ENCODE measurements around the gene RANBP3.
A peak's percentile ranks its signal among the peaks of the same experiment; 100 is the strongest.
"Not testable (repeated sequence)": the region's sequence is repeated elsewhere in the genome, so short reads cannot be mapped to it uniquely, and the experiment has no call there.

RANBP3 gene

GRCh38 chr19:5996623-5997320 is 18.8 kb upstream of the RANBP3 start:
- TF ChIP-seq POLR2A (IDR thresholded peaks at IDR 0.05; ENCODE audit: low read depth, low read length): no peak
- DNase-seq (ENCODE audit: insufficient read length, low spot score) (no peak), FAIRE-seq (no peak)

GRCh38 chr19:5996102-5996501 is 18.2 kb upstream of the RANBP3 start:
- no peak for TF ChIP-seq POLR2A (IDR thresholded peaks at IDR 0.05; ENCODE audit: low read depth, low read length)
- no peak for FAIRE-seq

GRCh38 chr19:5995606-5996005 is 17.7 kb upstream of the RANBP3 start:
- FAIRE-seq (no peak), DNase-seq (ENCODE audit: insufficient read length, low spot score) (no peak)
- no peak for TF ChIP-seq POLR2A (IDR thresholded peaks at IDR 0.05; ENCODE audit: low read depth, low read length)

More at GRCh38 chr19:5996102-5996501, 18.2 kb upstream of the RANBP3 start:
- no peak for DNase-seq (ENCODE audit: insufficient read length, low spot score)

GRCh38 chr19:5994405-5995165 is 16.6 kb upstream of the RANBP3 start:
- no peak for FAIRE-seq
- no peak for TF ChIP-seq POLR2A (IDR thresholded peaks at IDR 0.05; ENCODE audit: low read depth, low read length)
- DNase-seq (ENCODE audit: insufficient read length, low spot score): no peak

- no peak for TF ChIP-seq POLR2A (IDR thresholded peaks at IDR 0.05; ENCODE audit: low read depth, low read length)
- FAIRE-seq (no peak), DNase-seq (ENCODE audit: insufficient read length, low spot score) (no peak)
These were observed 15.9 kb upstream of the RANBP3 start for GRCh38 chr19:5993648-5994358.

- FAIRE-seq (no peak), DNase-seq (ENCODE audit: insufficient read length, low spot score) (no peak)
- TF ChIP-seq POLR2A (IDR thresholded peaks at IDR 0.05; ENCODE audit: low read depth, low read length): no peak
These were observed 15.3 kb upstream of the RANBP3 start for GRCh38 chr19:5993201-5993600.

- TF ChIP-seq POLR2A (IDR thresholded peaks at IDR 0.05; ENCODE audit: low read depth, low read length): no peak
- no peak for FAIRE-seq
- DNase-seq (ENCODE audit: insufficient read length, low spot score): no peak
These were observed 14.8 kb upstream of the RANBP3 start for GRCh38 chr19:5992756-5993155.

- FAIRE-seq: no peak
- TF ChIP-seq POLR2A (IDR thresholded peaks at IDR 0.05; ENCODE audit: low read depth, low read length): no peak
These were observed 13.4 kb upstream of the RANBP3 start for GRCh38 chr19:5991244-5991838.

GRCh38 chr19:5990289-5990797 is 12.4 kb upstream of the RANBP3 start:
- no peak for TF ChIP-seq POLR2A (IDR thresholded peaks at IDR 0.05; ENCODE audit: low read depth, low read length)
- FAIRE-seq (no peak), DNase-seq (ENCODE audit: insufficient read length, low spot score) (peak; percentile 41)

More at GRCh38 chr19:5991244-5991838, 13.4 kb upstream of the RANBP3 start:
- DNase-seq (ENCODE audit: insufficient read length, low spot score): no peak

GRCh38 chr19:5989388-5990074 is 11.6 kb upstream of the RANBP3 start:
- no peak for DNase-seq (ENCODE audit: insufficient read length, low spot score)
- TF ChIP-seq POLR2A (IDR thresholded peaks at IDR 0.05; ENCODE audit: low read depth, low read length): no peak
- no peak for FAIRE-seq

- FAIRE-seq (no peak), DNase-seq (ENCODE audit: insufficient read length, low spot score) (no peak)
- TF ChIP-seq POLR2A (IDR thresholded peaks at IDR 0.05; ENCODE audit: low read depth, low read length): no peak
These were observed 10.8 kb upstream of the RANBP3 start for GRCh38 chr19:5988517-5989387.

GRCh38 chr19:5987077-5987818 is 9.3 kb upstream of the RANBP3 start:
- peak; percentile 20 for FAIRE-seq
- DNase-seq (ENCODE audit: insufficient read length, low spot score): peak; percentile 70
- no peak for TF ChIP-seq POLR2A (IDR thresholded peaks at IDR 0.05; ENCODE audit: low read depth, low read length)

GRCh38 chr19:5985837-5986236 is 7.9 kb upstream of the RANBP3 start:
- not testable (repeated sequence) for DNase-seq (ENCODE audit: insufficient read length, low spot score); FAIRE-seq

All from H54 (cell line).